ENCODE results near the gene SAMD4A.

Gene SAMD4A

DNA sequence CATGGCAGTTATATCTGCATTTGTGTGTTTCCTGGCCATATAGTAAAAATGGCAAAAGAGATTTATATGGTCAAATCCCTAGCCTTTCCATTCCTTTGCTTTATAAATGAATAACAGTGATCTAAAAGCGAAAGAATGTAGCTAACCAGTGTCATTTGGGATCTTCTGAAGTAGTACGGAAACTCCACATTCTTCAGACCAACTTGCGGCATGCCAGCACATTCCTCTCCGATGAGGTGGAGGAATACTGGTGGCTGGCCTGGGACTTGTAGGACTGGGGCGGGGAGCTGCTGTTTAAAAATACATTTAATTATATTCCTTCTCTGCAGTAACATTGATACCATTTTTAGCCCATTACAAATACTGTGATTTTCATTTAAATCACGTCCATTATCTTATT is 85.3 kb downstream of the SAMD4A start:
- Histone ChIP-seq H3K36me3 (ENCODE audit: control insufficient read depth, insufficient read depth, low read length) (no peaks in the 10 kb centered on the region), H3K4me1 (ENCODE audit: control insufficient read depth, insufficient read depth, low read length) (peaks cover 37% of the 10 kb centered on the region), H3K27ac (ENCODE audit: insufficient read depth, low read depth, low read length, poor library complexity, severe bottlenecking) (peak overlapping the region; percentile 68), H3K9me3 (ENCODE audit: control insufficient read depth, low read length) (no peaks in the 10 kb centered on the region), H3K4me3 (ENCODE audit: insufficient read depth, low read depth, low read length) (no peak overlapping the region), H3K27me3 (ENCODE audit: control insufficient read depth, insufficient read depth, low read length, poor library complexity, severe bottlenecking) (no peaks in the 10 kb centered on the region)
- 33 to 51% methylated on average over 5 to 6 of the region's 6 CpGs for WGBS, 2 experiments

DNA sequence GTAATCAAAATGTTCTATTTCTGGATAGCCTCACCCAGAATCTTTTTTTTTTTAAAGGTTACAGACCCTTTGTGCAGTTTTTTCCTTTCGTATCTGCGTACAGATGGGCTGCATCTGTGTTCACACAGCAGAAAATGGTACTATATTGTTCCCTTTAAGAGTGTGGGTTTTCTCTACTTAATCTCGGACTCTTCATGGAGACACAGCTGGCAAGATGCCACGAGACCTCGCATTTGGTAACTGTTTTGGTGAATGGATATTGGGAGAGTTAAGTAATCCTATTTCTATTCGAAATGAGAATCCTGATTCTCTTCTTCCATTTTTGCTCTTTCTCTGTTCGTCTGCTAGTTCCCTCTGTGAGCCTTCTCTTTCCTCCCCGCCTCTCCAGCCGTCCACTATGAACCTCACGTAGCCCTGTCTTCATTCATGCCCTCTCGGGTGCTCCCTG is 85.7 kb downstream of the SAMD4A start:
- 69 to 81% methylated on average over 11 of the region's 11 CpGs for WGBS, 2 experiments
- Histone ChIP-seq H3K36me3 (ENCODE audit: control insufficient read depth, insufficient read depth, low read length) (no peaks in the 10 kb centered on the region), H3K4me3 (ENCODE audit: insufficient read depth, low read depth, low read length) (no peak overlapping the region), H3K27me3 (ENCODE audit: control insufficient read depth, insufficient read depth, low read length, poor library complexity, severe bottlenecking) (no peaks in the 10 kb centered on the region), H3K9me3 (ENCODE audit: control insufficient read depth, low read length) (no peaks in the 10 kb centered on the region), H3K4me1 (ENCODE audit: control insufficient read depth, insufficient read depth, low read length) (peaks cover 36% of the 10 kb centered on the region), H3K27ac (ENCODE audit: insufficient read depth, low read depth, low read length, poor library complexity, severe bottlenecking) (peak overlapping the region; percentile 68)

- Histone ChIP-seq H3K27ac (ENCODE audit: insufficient read depth, low read depth, low read length, poor library complexity, severe bottlenecking) (peak overlapping the region; percentile 20), H3K4me3 (ENCODE audit: insufficient read depth, low read depth, low read length) (no peak overlapping the region)
Observed at GRCh38 chr14:54653712-54654469, 87.0 kb downstream of the SAMD4A start.

DNA sequence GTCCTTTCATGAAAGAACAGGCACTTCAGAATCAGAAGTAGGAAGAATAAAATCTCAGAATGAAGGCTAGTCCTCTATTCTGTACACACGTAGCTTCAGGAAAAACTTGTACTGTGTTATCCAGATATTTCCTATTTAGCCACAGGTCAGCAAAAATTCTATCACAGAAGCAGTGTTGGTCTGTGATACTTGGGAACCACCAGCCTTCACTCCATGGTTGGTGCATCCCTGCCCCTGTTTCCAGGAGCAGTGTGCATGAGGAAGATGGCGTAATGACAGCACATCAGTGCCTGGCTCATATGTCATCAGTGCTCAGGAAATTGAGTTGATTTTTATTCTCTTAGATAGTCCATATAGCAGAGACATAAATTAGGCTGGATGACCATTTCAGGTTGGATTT is 87.7 kb downstream of the SAMD4A start:
- WGBS, 2 experiments: 93% methylated on average over 2 of the region's 2 CpGs
- Histone ChIP-seq H3K9me3 (ENCODE audit: control insufficient read depth, low read length) (no peaks in the 10 kb centered on the region), H3K27ac (ENCODE audit: insufficient read depth, low read depth, low read length, poor library complexity, severe bottlenecking) (no peak overlapping the region), H3K36me3 (ENCODE audit: control insufficient read depth, insufficient read depth, low read length) (no peaks in the 10 kb centered on the region), H3K4me3 (ENCODE audit: insufficient read depth, low read depth, low read length) (no peak overlapping the region), H3K27me3 (ENCODE audit: control insufficient read depth, insufficient read depth, low read length, poor library complexity, severe bottlenecking) (no peaks in the 10 kb centered on the region), H3K4me1 (ENCODE audit: control insufficient read depth, insufficient read depth, low read length) (peaks cover 22% of the 10 kb centered on the region)

More at GRCh38 chr14:54653712-54654469, 87.0 kb downstream of the SAMD4A start:
- H3K4me1 ChIP-seq (ENCODE audit: control insufficient read depth, insufficient read depth, low read length): peaks cover 25% of the 10 kb centered on the region
- 76 to 79% methylated on average over 11 of the region's 11 CpGs for WGBS, 2 experiments
- H3K36me3 ChIP-seq (ENCODE audit: control insufficient read depth, insufficient read depth, low read length): no peaks in the 10 kb centered on the region
- H3K9me3 ChIP-seq (ENCODE audit: control insufficient read depth, low read length): no peaks in the 10 kb centered on the region
- no peaks in the 10 kb centered on the region for H3K27me3 ChIP-seq (ENCODE audit: control insufficient read depth, insufficient read depth, low read length, poor library complexity, severe bottlenecking)

DNA sequence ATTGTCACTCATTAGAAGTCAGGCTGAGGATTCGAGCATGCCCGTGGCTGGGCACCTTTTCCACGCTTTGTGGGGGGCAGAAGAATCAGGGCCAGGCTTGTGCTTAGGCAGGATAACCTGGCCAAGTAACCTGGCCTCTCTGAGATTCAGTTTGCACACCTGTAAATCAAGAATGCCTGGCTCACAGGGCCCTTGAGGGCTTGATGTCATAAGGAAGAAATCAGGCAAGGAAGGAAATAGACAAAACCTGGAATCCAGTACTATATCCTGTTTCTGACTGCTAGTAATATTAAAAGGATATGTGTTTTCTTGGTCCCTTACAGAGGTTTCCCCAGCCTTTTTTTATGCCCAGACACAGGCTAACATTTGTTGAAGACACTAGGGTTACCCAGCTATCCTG is 91.9 kb downstream of the SAMD4A start:
- Histone ChIP-seq H3K4me3 (ENCODE audit: insufficient read depth, low read depth, low read length) (no peak overlapping the region), H3K27ac (ENCODE audit: insufficient read depth, low read depth, low read length, poor library complexity, severe bottlenecking) (no peak overlapping the region), H3K9me3 (ENCODE audit: control insufficient read depth, low read length) (no peaks in the 10 kb centered on the region), H3K4me1 (ENCODE audit: control insufficient read depth, insufficient read depth, low read length) (peaks cover 12% of the 10 kb centered on the region), H3K36me3 (ENCODE audit: control insufficient read depth, insufficient read depth, low read length) (no peaks in the 10 kb centered on the region), H3K27me3 (ENCODE audit: control insufficient read depth, insufficient read depth, low read length, poor library complexity, severe bottlenecking) (no peaks in the 10 kb centered on the region)
- WGBS, 2 experiments: 94% methylated on average over 3 of the region's 3 CpGs

DNA sequence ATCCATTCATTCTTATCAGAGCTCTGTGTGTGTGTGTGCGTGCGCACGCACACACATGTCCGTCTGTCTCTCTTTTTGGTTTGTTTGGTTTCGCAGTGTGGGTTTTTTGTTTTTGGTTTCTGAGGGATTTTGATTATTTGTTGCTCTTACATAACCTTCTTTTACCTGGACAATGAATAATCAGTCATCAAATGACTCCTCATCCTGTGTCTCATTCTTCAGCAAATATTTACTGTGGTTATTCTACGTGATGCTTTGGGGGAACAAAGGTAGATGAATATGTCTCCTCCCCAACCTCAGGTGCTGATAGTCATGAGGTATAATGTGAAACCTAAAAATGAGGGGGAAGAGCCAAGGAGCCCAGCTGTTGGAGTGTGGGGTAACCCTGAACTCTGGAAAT is 92.4 kb downstream of the SAMD4A start:
- 69 to 80% methylated on average over 4 to 6 of the region's 6 CpGs for WGBS, 2 experiments
- Histone ChIP-seq H3K4me1 (ENCODE audit: control insufficient read depth, insufficient read depth, low read length) (peaks cover 7% of the 10 kb centered on the region), H3K27me3 (ENCODE audit: control insufficient read depth, insufficient read depth, low read length, poor library complexity, severe bottlenecking) (no peaks in the 10 kb centered on the region), H3K4me3 (ENCODE audit: insufficient read depth, low read depth, low read length) (no peak overlapping the region), H3K36me3 (ENCODE audit: control insufficient read depth, insufficient read depth, low read length) (no peaks in the 10 kb centered on the region), H3K27ac (ENCODE audit: insufficient read depth, low read depth, low read length, poor library complexity, severe bottlenecking) (no peak overlapping the region), H3K9me3 (ENCODE audit: control insufficient read depth, low read length) (no peaks in the 10 kb centered on the region)

GRCh38 chr14:54660604-54661111 is 93.7 kb downstream of the SAMD4A start:
- WGBS, 2 experiments: 95 to 96% methylated on average over 4 of the region's 4 CpGs
- no peak overlapping the region for H3K27ac ChIP-seq (ENCODE audit: insufficient read depth, low read depth, low read length, poor library complexity, severe bottlenecking)
- H3K9me3 ChIP-seq (ENCODE audit: control insufficient read depth, low read length): no peaks in the 10 kb centered on the region

DNA sequence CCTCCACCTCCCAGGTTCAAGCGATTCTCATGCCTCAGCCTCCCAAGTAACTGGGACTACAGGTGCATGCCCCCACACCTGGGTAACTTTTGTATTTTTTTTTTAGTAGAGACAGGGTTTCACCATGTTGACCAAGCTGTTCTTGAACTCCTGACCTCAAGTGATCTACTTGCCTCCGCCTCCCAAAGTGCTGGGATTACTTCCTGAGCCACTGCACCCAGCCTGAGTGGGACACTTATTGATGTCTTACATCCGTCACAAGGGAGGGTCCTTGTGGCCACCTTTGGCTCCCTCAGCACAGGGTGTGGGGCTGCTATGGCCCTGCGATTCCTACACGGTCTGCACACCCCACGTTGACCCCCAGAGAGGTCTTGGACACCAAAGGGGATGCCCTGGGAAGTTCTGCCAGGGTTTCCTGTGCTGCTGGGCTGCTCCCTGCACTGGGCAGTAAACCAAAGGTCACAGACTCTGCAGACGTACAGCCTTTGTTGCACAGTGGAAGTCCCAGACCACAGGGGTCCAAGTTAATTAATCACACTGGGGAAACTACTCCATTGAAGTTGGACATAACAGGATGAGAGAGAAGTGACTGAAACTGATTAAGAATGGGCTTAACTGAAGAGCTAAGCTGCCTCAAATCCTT is 95.7 kb downstream of the SAMD4A start:
- Histone ChIP-seq H3K4me3 (ENCODE audit: insufficient read depth, low read depth, low read length) (no peak overlapping the region), H3K27ac (ENCODE audit: insufficient read depth, low read depth, low read length, poor library complexity, severe bottlenecking) (no peak overlapping the region), H3K4me1 (ENCODE audit: control insufficient read depth, insufficient read depth, low read length) (peaks cover 4% of the 10 kb centered on the region), H3K36me3 (ENCODE audit: control insufficient read depth, insufficient read depth, low read length) (no peaks in the 10 kb centered on the region), H3K9me3 (ENCODE audit: control insufficient read depth, low read length) (no peaks in the 10 kb centered on the region), H3K27me3 (ENCODE audit: control insufficient read depth, insufficient read depth, low read length, poor library complexity, severe bottlenecking) (no peaks in the 10 kb centered on the region)
- WGBS, 2 experiments: 79 to 82% methylated on average over 7 of the region's 7 CpGs

More at GRCh38 chr14:54660604-54661111, 93.7 kb downstream of the SAMD4A start:
- H3K4me1 ChIP-seq (ENCODE audit: control insufficient read depth, insufficient read depth, low read length): peaks cover 4% of the 10 kb centered on the region
- no peaks in the 10 kb centered on the region for H3K27me3 ChIP-seq (ENCODE audit: control insufficient read depth, insufficient read depth, low read length, poor library complexity, severe bottlenecking)
- no peaks in the 10 kb centered on the region for H3K36me3 ChIP-seq (ENCODE audit: control insufficient read depth, insufficient read depth, low read length)
- H3K4me3 ChIP-seq (ENCODE audit: insufficient read depth, low read depth, low read length): no peak overlapping the region

- no peak overlapping the region for H3K27ac ChIP-seq (ENCODE audit: insufficient read depth, low read depth, low read length, poor library complexity, severe bottlenecking)
- no peaks in the 10 kb centered on the region for H3K9me3 ChIP-seq (ENCODE audit: control insufficient read depth, low read length)
- H3K4me3 ChIP-seq (ENCODE audit: insufficient read depth, low read depth, low read length): no peak overlapping the region
- H3K27me3 ChIP-seq (ENCODE audit: control insufficient read depth, insufficient read depth, low read length, poor library complexity, severe bottlenecking): no peaks in the 10 kb centered on the region
- H3K4me1 ChIP-seq (ENCODE audit: control insufficient read depth, insufficient read depth, low read length): peaks cover 4% of the 10 kb centered on the region
- no peaks in the 10 kb centered on the region for H3K36me3 ChIP-seq (ENCODE audit: control insufficient read depth, insufficient read depth, low read length)
- WGBS, 2 experiments: 93% methylated on average over 2 of the region's 2 CpGs
Observed at GRCh38 chr14:54664961-54665360, 98.0 kb downstream of the SAMD4A start.

GRCh38 chr14:54665946-54666345 is 99.0 kb downstream of the SAMD4A start:
- no peak overlapping the region for H3K4me3 ChIP-seq (ENCODE audit: insufficient read depth, low read depth, low read length)
- H3K27ac ChIP-seq (ENCODE audit: insufficient read depth, low read depth, low read length, poor library complexity, severe bottlenecking): no peak overlapping the region
- WGBS, 2 experiments: 88 to 95% methylated on average over 1 of the region's 1 CpG
- H3K36me3 ChIP-seq (ENCODE audit: control insufficient read depth, insufficient read depth, low read length): no peaks in the 10 kb centered on the region
- H3K27me3 ChIP-seq (ENCODE audit: control insufficient read depth, insufficient read depth, low read length, poor library complexity, severe bottlenecking): no peaks in the 10 kb centered on the region
- H3K9me3 ChIP-seq (ENCODE audit: control insufficient read depth, low read length): no peaks in the 10 kb centered on the region
- peaks cover 4% of the 10 kb centered on the region for H3K4me1 ChIP-seq (ENCODE audit: control insufficient read depth, insufficient read depth, low read length)
